GM06990 (cell line): ENCODE measurements around the gene CYP11A1.
A peak's percentile ranks its signal among the peaks of the same experiment; 100 is the strongest.

Source experiments
- DNase-seq: peaks from one replicate; pipeline ENCODE4 v3.0.0-alpha.2; 2011; ENCODE audit not compliant: insufficient read length; ENCODE audit errors: extremely low read depth
- H3K27me3 ChIP-seq: replicated peaks from 2 replicates; pipeline ENCODE4 v1.6.0; 2011; ENCODE audit warnings: low read length; ENCODE audit not compliant: control insufficient read depth, insufficient read depth
- H3K36me3 ChIP-seq: 2 replicates; pipeline ENCODE4 v1.5.1; 2011; ENCODE audit warnings: low read length; ENCODE audit not compliant: control insufficient read depth, insufficient read depth
- H3K4me3 ChIP-seq: replicated peaks from 2 replicates; pipeline ENCODE4 v1.5.1; 2011; ENCODE audit warnings: low read depth, mild to moderate bottlenecking, control low read depth, low read length
- TF ChIP-seq, protein P1 (sequence below): IDR thresholded peaks from 2 replicates; pipeline ENCODE4 v1.5.1; 2011; ENCODE audit warnings: low read length, control low read depth, mild to moderate bottlenecking, inconsistent platforms; ENCODE audit not compliant: insufficient read depth, poor library complexity, severe bottlenecking

CYP11A1 gene

GRCh38 chr15:74403588-74403919, 36.1 kb upstream of the CYP11A1 start:
- peak; percentile 82 for DNase-seq
- H3K4me3 ChIP-seq: peak overlapping the region; percentile 47
- no peaks in the 10 kb centered on the region; the same call in 1 of the 2 replicates for H3K36me3 ChIP-seq
- no peaks in the 10 kb centered on the region for H3K27me3 ChIP-seq
- TF ChIP-seq, protein P1, sequence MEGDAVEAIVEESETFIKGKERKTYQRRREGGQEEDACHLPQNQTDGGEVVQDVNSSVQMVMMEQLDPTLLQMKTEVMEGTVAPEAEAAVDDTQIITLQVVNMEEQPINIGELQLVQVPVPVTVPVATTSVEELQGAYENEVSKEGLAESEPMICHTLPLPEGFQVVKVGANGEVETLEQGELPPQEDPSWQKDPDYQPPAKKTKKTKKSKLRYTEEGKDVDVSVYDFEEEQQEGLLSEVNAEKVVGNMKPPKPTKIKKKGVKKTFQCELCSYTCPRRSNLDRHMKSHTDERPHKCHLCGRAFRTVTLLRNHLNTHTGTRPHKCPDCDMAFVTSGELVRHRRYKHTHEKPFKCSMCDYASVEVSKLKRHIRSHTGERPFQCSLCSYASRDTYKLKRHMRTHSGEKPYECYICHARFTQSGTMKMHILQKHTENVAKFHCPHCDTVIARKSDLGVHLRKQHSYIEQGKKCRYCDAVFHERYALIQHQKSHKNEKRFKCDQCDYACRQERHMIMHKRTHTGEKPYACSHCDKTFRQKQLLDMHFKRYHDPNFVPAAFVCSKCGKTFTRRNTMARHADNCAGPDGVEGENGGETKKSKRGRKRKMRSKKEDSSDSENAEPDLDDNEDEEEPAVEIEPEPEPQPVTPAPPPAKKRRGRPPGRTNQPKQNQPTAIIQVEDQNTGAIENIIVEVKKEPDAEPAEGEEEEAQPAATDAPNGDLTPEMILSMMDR: no peak

DNA sequence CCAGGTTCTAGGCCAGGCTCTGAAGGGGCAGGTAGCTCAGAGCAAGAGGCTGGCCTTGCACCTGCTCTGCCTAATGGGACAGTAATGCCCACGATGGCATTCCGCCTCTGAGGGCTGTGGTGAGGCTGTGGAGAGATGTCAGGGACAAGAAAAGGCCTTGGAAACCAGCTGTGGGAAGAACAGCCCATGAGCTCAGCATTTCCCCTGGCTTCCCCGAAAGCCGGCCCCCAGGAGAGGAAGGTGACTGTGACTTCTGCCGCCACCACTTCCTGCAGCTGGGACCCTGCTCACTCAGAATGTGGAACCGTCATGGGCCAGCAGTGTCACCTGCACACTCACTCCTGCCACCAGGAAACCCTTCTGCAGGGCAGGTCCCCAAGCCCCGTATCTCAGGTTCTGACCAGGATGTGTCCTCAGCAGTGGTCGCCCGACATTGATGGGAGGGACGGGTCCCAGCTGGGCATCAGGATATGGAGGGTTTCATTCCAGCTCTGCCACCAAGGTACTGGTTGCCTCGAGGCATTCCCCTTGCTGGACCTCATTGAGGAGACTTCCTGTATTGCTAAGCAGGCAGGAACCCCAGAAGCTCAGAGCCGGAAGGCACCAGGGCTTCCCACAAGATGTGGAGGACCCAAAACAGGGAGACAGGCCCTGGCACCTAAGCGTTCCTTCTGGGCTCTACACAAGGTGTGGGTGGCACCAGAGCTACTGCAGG, 35.6 kb upstream of the CYP11A1 start:
- no peaks in the 10 kb centered on the region; the same call in 1 of the 2 replicates for H3K36me3 ChIP-seq
- TF ChIP-seq, protein P1: no peak
- peak overlapping the region; percentile 47 for H3K4me3 ChIP-seq
- peak; percentile 88 for DNase-seq
- no peaks in the 10 kb centered on the region for H3K27me3 ChIP-seq

GRCh38 chr15:74402337-74402841, 34.9 kb upstream of the CYP11A1 start:
- H3K27me3 ChIP-seq: no peaks in the 10 kb centered on the region
- no peaks in the 10 kb centered on the region for H3K36me3 ChIP-seq
- DNase-seq: no peak
- no peak overlapping the region for H3K4me3 ChIP-seq
- TF ChIP-seq, protein P1: no peak

DNA sequence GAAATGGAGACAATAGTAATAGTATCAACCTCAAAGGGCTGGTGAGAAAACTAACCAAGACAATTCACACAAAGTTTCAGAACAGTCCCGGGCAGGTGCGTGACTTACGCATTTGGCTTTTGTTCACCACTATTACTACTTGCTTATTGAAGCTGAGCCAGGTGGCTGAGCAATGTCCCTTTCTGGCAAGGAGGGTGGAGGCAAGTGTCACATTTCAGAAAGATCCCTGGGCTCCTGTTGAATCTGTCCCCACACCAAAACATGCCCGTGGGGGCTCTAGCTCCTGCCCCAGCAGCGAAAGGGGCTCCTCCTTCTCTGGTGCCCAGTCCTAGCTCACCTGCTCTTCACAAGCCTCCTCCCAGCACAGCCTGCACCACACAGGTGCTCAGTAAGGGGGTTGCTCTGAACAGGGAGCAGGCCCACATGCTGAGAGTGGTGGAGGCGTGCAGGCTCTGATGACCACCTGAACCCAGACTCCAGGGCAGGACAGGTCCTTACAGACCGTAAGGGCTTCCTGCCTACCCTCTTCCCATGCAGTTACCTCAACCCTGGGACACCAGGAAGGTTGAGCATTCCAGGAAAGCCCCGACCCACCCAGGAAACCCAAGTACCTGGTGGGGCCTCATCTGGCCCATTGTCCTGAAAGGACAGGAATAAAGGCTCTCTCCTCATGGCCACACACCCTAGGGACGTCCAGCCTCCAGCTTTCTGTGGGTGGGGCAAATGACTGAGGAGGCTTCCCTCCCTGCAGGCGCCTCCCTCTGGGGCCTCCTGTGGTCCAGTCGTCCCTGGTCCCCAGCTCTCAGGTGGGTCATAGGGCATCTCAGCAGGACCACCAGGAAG, 33.7 kb upstream of the CYP11A1 start:
- no peaks in the 10 kb centered on the region for H3K27me3 ChIP-seq
- peak overlapping the region; percentile 61 for H3K4me3 ChIP-seq
- H3K36me3 ChIP-seq: no peaks in the 10 kb centered on the region
- DNase-seq: peak; percentile 76
- TF ChIP-seq, protein P1: no peak

- Histone ChIP-seq H3K36me3 (no peaks in the 10 kb centered on the region), H3K27me3 (no peaks in the 10 kb centered on the region), H3K4me3 (peak overlapping the region; percentile 48)
- no peak for DNase-seq
- TF ChIP-seq, protein P1: no peak
These were observed 32.9 kb upstream of the CYP11A1 start for GRCh38 chr15:74400313-74400860.
